K562 (cell line): ENCODE measurements around the gene PTPRF. TPM values are rescaled to one million over a fixed set of nuclear protein-coding genes. Genes with fewer than 3 reads are reported as not detected.

ENCODE experiments used
- ATAC-seq: fragments of 200-7000 bp; cut with Tn5 transposase; 3 replicates; pipeline ENCODE4 v1.9.1; 2020; ENCODE audit warnings: moderate library complexity
- BruUV-seq: library from RNA; stranded (reverse); fragments of 400-500 nt; replicated peaks from 2 replicates; lab custom pipeline; 2021; lab: Mats Ljungman, UMichigan
- CTCF ChIA-PET: fragments of 300-600 bp; formaldehyde crosslinking; extraction: SDS; loops from one replicate; lab custom pipeline; 2021; ENCODE audit warnings: low intra/inter-chr PET ratio; lab: Yijun Ruan, JAX
- POLR2A ChIA-PET: fragments of 300-600, 350-650 bp; sonication (Branson Sonifier 250); formaldehyde crosslinking; extraction: SDS; loops from one replicate; lab custom pipeline; 2021; ENCODE audit warnings: antibody characterized with exemption, inconsistent platforms; lab: Yijun Ruan, JAX
- DNase-seq, 4 experiments: peaks; one replicate each; pipeline versions ENCODE4 v3.0.0 to v3.0.0-alpha.2; 2011 to 2018; ENCODE audit warnings: low spot score in 3 of 4, mixed read lengths in 3 of 4; ENCODE audit errors: extremely low read depth in 1 of 4
- FAIRE-seq: peaks from 2 replicates; lab custom pipeline; 2011; peaks lifted over from hg19 to GRCh38; lab: Jason Lieb, UNC
- H2AFZ ChIP-seq: 2 replicates; pipeline ENCODE4 v1.6.0; 2011; ENCODE audit warnings: low read depth, low read length, control low read depth, inconsistent platforms
- H3K27ac ChIP-seq: fragments of 200-600 bp; 3 replicates; pipeline ENCODE4 v1.8.0; 2011; ENCODE audit warnings: low read depth, mild to moderate bottlenecking, control low read depth, inconsistent platforms, low read length, moderate library complexity, mixed read lengths; ENCODE audit errors: extremely low read depth
- H3K27me3 ChIP-seq, 2 experiments: fragments of 300-600 bp in 1 of 2; 2 replicates in 1 of 2; 3 replicates in 1 of 2; pipeline versions ENCODE4 v1.6.0 to v1.8.0; 2011; ENCODE audit warnings: inconsistent platforms in 2 of 2, low read length in 2 of 2, mild to moderate bottlenecking in 1 of 2, mixed read lengths in 1 of 2, moderate library complexity in 1 of 2; ENCODE audit not compliant: control insufficient read depth in 2 of 2, insufficient read depth in 2 of 2
- H3K36me3 ChIP-seq: fragments of 300-600 bp; 3 replicates; pipeline ENCODE4 v1.8.0; 2011; ENCODE audit warnings: mild to moderate bottlenecking, low read length, inconsistent platforms; ENCODE audit not compliant: control insufficient read depth, insufficient read depth
- H3K4me1 ChIP-seq, 2 experiments: fragments of 200-600 bp in 1 of 2; replicated peaks in 1 of 2; 2 replicates in 1 of 2; 3 replicates in 1 of 2; pipeline versions ENCODE4 v1.5.1 to v1.8.0; 2011; ENCODE audit warnings: inconsistent platforms in 2 of 2, low read length in 2 of 2, mild to moderate bottlenecking in 1 of 2, mixed read lengths in 1 of 2, moderate library complexity in 1 of 2; ENCODE audit not compliant: control insufficient read depth in 2 of 2, insufficient read depth in 2 of 2
- H3K4me2 ChIP-seq: 2 replicates; pipeline ENCODE4 v1.6.1; 2011; ENCODE audit warnings: low read length, control low read depth, inconsistent platforms, mixed read lengths; ENCODE audit not compliant: insufficient read depth
- H3K4me3 ChIP-seq: fragments of 200-600 bp; sonication (generic), shearing (Covaris generic); 2 replicates; pipeline ENCODE4 v1.5.1; 2016; ENCODE audit warnings: control low read depth, inconsistent platforms
- H3K79me2 ChIP-seq: fragments of 200-600 bp; 3 replicates; pipeline ENCODE4 v1.8.0; 2011; ENCODE audit warnings: low read length, inconsistent platforms; ENCODE audit not compliant: control insufficient read depth, insufficient read depth
- H3K9ac ChIP-seq, 2 experiments: 2 replicates each; pipeline versions ENCODE4 v1.6.0 to v1.6.1; 2011; ENCODE audit warnings: low read depth in 2 of 2, low read length in 2 of 2, control low read depth in 1 of 2, inconsistent platforms in 1 of 2, mild to moderate bottlenecking in 1 of 2, mixed read lengths in 1 of 2; ENCODE audit not compliant: insufficient read depth in 1 of 2
- H3K9me1 ChIP-seq: one replicate; pipeline ENCODE4 v1.6.0; 2011; ENCODE audit warnings: inconsistent platforms, mild to moderate bottlenecking, low read length, moderate library complexity; ENCODE audit not compliant: control insufficient read depth, insufficient read depth
- H3K9me3 ChIP-seq: replicated peaks from 2 replicates; pipeline ENCODE4 v1.5.1; 2011; ENCODE audit warnings: low read depth, low read length, inconsistent platforms; ENCODE audit not compliant: control insufficient read depth, insufficient read depth
- H4K20me1 ChIP-seq: replicated peaks from 2 replicates; pipeline ENCODE4 v1.6.1; 2011; ENCODE audit warnings: low read length, inconsistent platforms, mixed read lengths; ENCODE audit not compliant: control insufficient read depth, insufficient read depth
- MNT ChIP-seq, 2 experiments: fragments of 450-650 bp; conservative IDR thresholded peaks; 2 replicates each; pipeline ENCODE4 v1.6.1; 2017; ENCODE audit warnings: mild to moderate bottlenecking in 2 of 2, moderate library complexity in 2 of 2
- NCOA4 ChIP-seq: fragments of 450-650 bp; IDR thresholded peaks from 2 replicates; pipeline ENCODE4 v1.6.1; 2018; ENCODE audit warnings: mild to moderate bottlenecking; ENCODE audit not compliant: partially characterized antibody
- NR1H2 ChIP-seq: sonication (generic); formaldehyde crosslinking; IDR thresholded peaks from 2 replicates; pipeline ENCODE4 v1.4.0; 2020; ENCODE audit warnings: mild to moderate bottlenecking, missing genetic modification reagents
- PCBP2 ChIP-seq: fragments of 200-400 bp; formaldehyde crosslinking; IDR thresholded peaks from 2 replicates; pipeline ENCODE4 v1.6.1; 2018; ENCODE audit warnings: low read length, low read depth, mild to moderate bottlenecking, moderate library complexity; ENCODE audit not compliant: poor library complexity, severe bottlenecking
- PREB ChIP-seq: sonication (generic); formaldehyde crosslinking; IDR thresholded peaks from 2 replicates; pipeline ENCODE4 v1.8.1; 2023; ENCODE audit warnings: mild to moderate bottlenecking, missing genetic modification reagents
- ZBTB2 ChIP-seq: fragments of 450-650 bp; IDR thresholded peaks from 2 replicates; pipeline ENCODE4 v1.6.1; 2016; ENCODE audit warnings: antibody characterized with exemption
- WGBS: fragments of 100-300 bp; shearing (Covaris generic); methylation state at CpG from one replicate; pipeline ENCODE4 v1.1.6; 2016; ENCODE audit warnings: low coverage, mixed read lengths; ENCODE audit not compliant: insufficient coverage; ENCODE audit errors: missing lambda C conversion rate; 5-methylcytosine and 5-hydroxymethylcytosine counted together
- in situ Hi-C: fragments of 300-500 bp; cut with MboI; formaldehyde crosslinking; loops from 4 replicates; pipeline ENCODE4 v1.15.0; 2018; ENCODE audit warnings: inconsistent platforms, mixed read lengths
- intact Hi-C: fragments of 100-400 bp; cut with micrococcal nuclease; formaldehyde crosslinking; loops from 2 replicates; pipeline ENCODE4 v1.14.2; 2022
- polyA plus RNA-seq, 8 experiments: library from polyadenylated mRNA; depleted of rRNA in 4 of 8; stranded (reverse) in 5 of 8; unstranded in 3 of 8; fragments of >200 nt; fragmentation: Nextera tagmentation in 2 of 8; fragmentation: Illumina TruSeq in 1 of 8; extraction: Ambion mirVana in 2 of 8; extraction: Trizol in 1 of 8; gene quantifications; 2 replicates each; pipeline versions ENCODE4 v1.2.1 to v1.2.3, GENCODE V29; 2011 to 2014; ENCODE audit warnings: inconsistent platforms in 1 of 8, missing spikeins in 1 of 8
- total RNA-seq, 7 experiments: library from RNA; depleted of rRNA in 6 of 7; stranded (reverse); fragments of >200 nt in 6 of 7; fragmentation: Illumina TruSeq in 2 of 7; extraction: Trizol in 2 of 7; gene quantifications; 2 replicates each; pipeline versions ENCODE4 v1.2.1 to v1.2.3, GENCODE V29; 2011 to 2021; ENCODE audit warnings: low replicate concordance in 1 of 7

The PTPRF gene
- total and polyA plus RNA-seq, 9 of the 15 experiments (the other 6 are each of a cell fraction or from before 2014, with no cell fraction given): 0.13 to 4.3 (median 1.1) TPM

- no peaks in the 10 kb centered on the region for H3K9me3 ChIP-seq
- WGBS: 64% methylated on average over 8 of the region's 8 CpGs
- H3K4me3 ChIP-seq: no peak overlapping the region
- DNase-seq (no peak), ATAC-seq (no peak), FAIRE-seq (no peak)
- H3K9me1 ChIP-seq: no peaks in the 10 kb centered on the region
- peaks cover 30 to 33% of the 10 kb centered on the region in 2 experiments for H3K4me1 ChIP-seq
- TF ChIP-seq PREB (CRISPR knock-in tag): no peak
- TF ChIP-seq NCOA4: no peak
- no peak for TF ChIP-seq MNT (conservative IDR thresholded peaks at IDR 0.05)
- TF ChIP-seq ZBTB2: no peak
- TF ChIP-seq PCBP2: no peak
- no peak for TF ChIP-seq NR1H2
- ChIA-PET POLR2A (interaction anchor here (0.6 to 0.7 kb wide), 2 partner anchors 101 to 112 kb away, joined by 3 read pairs; no protein-coding TSS in a partner anchor), CTCF (no interaction called here)
- H3K4me2 ChIP-seq: no peak overlapping the region
- no TSS peak for BruUV-seq
- intact Hi-C loops: no loop called here
- H3K27ac ChIP-seq: no peak overlapping the region
- no peaks in the 10 kb centered on the region for H3K79me2 ChIP-seq
- in situ Hi-C loops: no loop called here
- H3K36me3 ChIP-seq: no peaks in the 10 kb centered on the region
- peaks cover 12% of the 10 kb centered on the region for H4K20me1 ChIP-seq
- H2AFZ ChIP-seq: no peak overlapping the region
- peaks cover 5 to 20% of the 10 kb centered on the region in 2 experiments; a peak in 4 of 5 replicates for H3K27me3 ChIP-seq
- H3K9ac ChIP-seq: no peak overlapping the region
Observed at GRCh38 chr1:43521078-43521477, 9.6 kb upstream of the PTPRF start.
